Measurements from ENCODE around the gene LPA.

Gene LPA

GRCh38 chr6:160523223-160523622, 140.9 kb downstream of the LPA start:
- DNase-seq (ENCODE audit: extremely low spot score, insufficient read length, low read depth) (no peak), FAIRE-seq (no peak)

GRCh38 chr6:160520043-160520904, 143.8 kb downstream of the LPA start:
- FAIRE-seq (peak; percentile 86), DNase-seq (ENCODE audit: extremely low spot score, insufficient read length, low read depth) (peak; percentile 40)

GRCh38 chr6:160519603-160520042, 144.5 kb downstream of the LPA start:
- FAIRE-seq (no peak), DNase-seq (ENCODE audit: extremely low spot score, insufficient read length, low read depth) (no peak)

GRCh38 chr6:160519133-160519532, 144.9 kb downstream of the LPA start:
- FAIRE-seq (no peak), DNase-seq (ENCODE audit: extremely low spot score, insufficient read length, low read depth) (no peak)

- no peak for DNase-seq (ENCODE audit: extremely low spot score, insufficient read length, low read depth)
- no peak for FAIRE-seq
Observed at GRCh38 chr6:160513836-160514235, 150.2 kb downstream of the LPA start.

- no peak for DNase-seq (ENCODE audit: extremely low spot score, insufficient read length, low read depth)
- no peak for FAIRE-seq
Observed at GRCh38 chr6:160510976-160511617, 153.0 kb downstream of the LPA start.

GRCh38 chr6:160510199-160510598, 153.9 kb downstream of the LPA start:
- no peak for FAIRE-seq
- no peak for DNase-seq (ENCODE audit: extremely low spot score, insufficient read length, low read depth)

GRCh38 chr6:160509610-160510009, 154.5 kb downstream of the LPA start:
- FAIRE-seq = no peak

GRCh38 chr6:160508599-160508998, 155.5 kb downstream of the LPA start:
- FAIRE-seq = no peak
- DNase-seq (ENCODE audit: extremely low spot score, insufficient read length, low read depth) = no peak

More at GRCh38 chr6:160509610-160510009, 154.5 kb downstream of the LPA start:
- no peak for DNase-seq (ENCODE audit: extremely low spot score, insufficient read length, low read depth)

- FAIRE-seq (no peak), DNase-seq (ENCODE audit: extremely low spot score, insufficient read length, low read depth) (no peak)
Observed at GRCh38 chr6:160507420-160507819, 156.7 kb downstream of the LPA start.

GRCh38 chr6:160505970-160506369, 158.1 kb downstream of the LPA start:
- DNase-seq (ENCODE audit: extremely low spot score, insufficient read length, low read depth) (no peak), FAIRE-seq (no peak)

GRCh38 chr6:160500639-160501038, 163.4 kb downstream of the LPA start:
- DNase-seq (ENCODE audit: extremely low spot score, insufficient read length, low read depth) (no peak), FAIRE-seq (no peak)

GRCh38 chr6:160494576-160494975, 169.5 kb downstream of the LPA start:
- FAIRE-seq = no peak
- DNase-seq (ENCODE audit: extremely low spot score, insufficient read length, low read depth) = no peak

GRCh38 chr6:160489091-160489490, 175.0 kb downstream of the LPA start:
- FAIRE-seq (no peak), DNase-seq (ENCODE audit: extremely low spot score, insufficient read length, low read depth) (no peak)

GRCh38 chr6:160487116-160487515, 177.0 kb downstream of the LPA start:
- FAIRE-seq (no peak), DNase-seq (ENCODE audit: extremely low spot score, insufficient read length, low read depth) (no peak)
